Measurements from ENCODE around the gene EIF2B5. TPM values are rescaled to one million over a fixed set of nuclear protein-coding genes. Genes with fewer than 3 reads are reported as not detected.

EIF2B5 gene
- total RNA-seq, 4 donors from 2014 or later = 27.9 to 46.5 (median 42.2) TPM

DNA sequence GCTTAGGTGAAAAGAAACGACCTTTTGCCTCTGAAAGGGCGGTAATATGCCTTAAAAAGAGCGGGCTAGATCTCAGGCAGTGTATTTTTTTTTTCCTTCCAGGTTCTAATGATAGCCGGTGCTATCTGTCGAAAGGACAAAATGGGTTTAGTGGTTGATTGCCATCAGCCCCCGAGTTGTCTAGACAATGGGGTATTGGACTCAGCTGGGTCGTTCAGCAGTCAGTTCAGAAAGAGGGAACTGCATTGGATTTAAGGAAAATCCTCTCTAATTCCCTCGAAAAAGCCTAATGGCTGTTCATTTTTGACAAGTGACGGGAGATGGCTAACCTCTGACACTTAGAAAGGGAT lies 728 bp downstream of the EIF2B5 start:
- 6 to 7% methylated on average over 9 of the region's 9 CpGs for WGBS, 2 donors
- Histone ChIP-seq H3K36me3 (peaks cover 9 to 11% of the 10 kb centered on the region in 2 donors), H3K27me3 (no peaks in the 10 kb centered on the region), H3K4me1 (peaks cover 12 to 14% of the 10 kb centered on the region in 2 donors), H3K9me3 (no peaks in the 10 kb centered on the region), H3K27ac (peak overlapping the region in 2 of 3 donors; percentile 77 to 90), H3K4me3 (replicated peaks in 1 of 3) (peak overlapping the region; percentile 66 to 97 (median 67))
- no peak for DNase-seq
- TF ChIP-seq, protein P1, sequence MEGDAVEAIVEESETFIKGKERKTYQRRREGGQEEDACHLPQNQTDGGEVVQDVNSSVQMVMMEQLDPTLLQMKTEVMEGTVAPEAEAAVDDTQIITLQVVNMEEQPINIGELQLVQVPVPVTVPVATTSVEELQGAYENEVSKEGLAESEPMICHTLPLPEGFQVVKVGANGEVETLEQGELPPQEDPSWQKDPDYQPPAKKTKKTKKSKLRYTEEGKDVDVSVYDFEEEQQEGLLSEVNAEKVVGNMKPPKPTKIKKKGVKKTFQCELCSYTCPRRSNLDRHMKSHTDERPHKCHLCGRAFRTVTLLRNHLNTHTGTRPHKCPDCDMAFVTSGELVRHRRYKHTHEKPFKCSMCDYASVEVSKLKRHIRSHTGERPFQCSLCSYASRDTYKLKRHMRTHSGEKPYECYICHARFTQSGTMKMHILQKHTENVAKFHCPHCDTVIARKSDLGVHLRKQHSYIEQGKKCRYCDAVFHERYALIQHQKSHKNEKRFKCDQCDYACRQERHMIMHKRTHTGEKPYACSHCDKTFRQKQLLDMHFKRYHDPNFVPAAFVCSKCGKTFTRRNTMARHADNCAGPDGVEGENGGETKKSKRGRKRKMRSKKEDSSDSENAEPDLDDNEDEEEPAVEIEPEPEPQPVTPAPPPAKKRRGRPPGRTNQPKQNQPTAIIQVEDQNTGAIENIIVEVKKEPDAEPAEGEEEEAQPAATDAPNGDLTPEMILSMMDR (IDR thresholded peaks at IDR 0.05) = no peak
- TF ChIP-seq POLR2A (IDR thresholded peaks at IDR 0.05) = no peak
- intact Hi-C loops (cut with DNase I) = no loop called here

DNA sequence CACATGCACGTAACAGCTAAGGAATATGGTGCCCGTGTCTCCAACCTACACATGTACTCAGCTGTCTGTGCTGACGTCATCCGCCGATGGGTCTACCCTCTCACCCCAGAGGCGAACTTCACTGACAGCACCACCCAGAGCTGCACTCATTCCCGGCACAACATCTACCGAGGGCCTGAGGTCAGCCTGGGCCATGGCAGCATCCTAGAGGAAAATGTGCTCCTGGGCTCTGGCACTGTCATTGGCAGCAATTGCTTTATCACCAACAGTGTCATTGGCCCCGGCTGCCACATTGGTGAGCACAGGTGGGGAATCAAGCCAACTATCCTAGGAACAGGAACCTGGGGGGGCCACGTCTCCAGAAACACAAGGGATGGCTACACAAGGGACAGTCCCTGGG lies 5.3 kb downstream of the EIF2B5 start:
- no peak overlapping the region for H3K27ac ChIP-seq
- TF ChIP-seq, protein P1 (IDR thresholded peaks at IDR 0.05) = no peak
- no peak for TF ChIP-seq POLR2A (IDR thresholded peaks at IDR 0.05)
- peaks cover 53% of the 10 kb centered on the region in 2 donors for H3K36me3 ChIP-seq
- no peak overlapping the region for H3K4me3 ChIP-seq (replicated peaks in 1 of 3)
- H3K27me3 ChIP-seq = no peaks in the 10 kb centered on the region
- intact Hi-C loops (cut with DNase I) = loop anchor here (5.0 to 10.0 kb wide), 3 partner anchors 42 to 246 kb away; no protein-coding TSS in a partner anchor
- DNase-seq = no peak
- WGBS, 2 donors = 87 to 93% methylated on average over 10 of the region's 10 CpGs
- peaks cover 12 to 14% of the 10 kb centered on the region in 2 donors for H3K4me1 ChIP-seq
- no peaks in the 10 kb centered on the region for H3K9me3 ChIP-seq

DNA sequence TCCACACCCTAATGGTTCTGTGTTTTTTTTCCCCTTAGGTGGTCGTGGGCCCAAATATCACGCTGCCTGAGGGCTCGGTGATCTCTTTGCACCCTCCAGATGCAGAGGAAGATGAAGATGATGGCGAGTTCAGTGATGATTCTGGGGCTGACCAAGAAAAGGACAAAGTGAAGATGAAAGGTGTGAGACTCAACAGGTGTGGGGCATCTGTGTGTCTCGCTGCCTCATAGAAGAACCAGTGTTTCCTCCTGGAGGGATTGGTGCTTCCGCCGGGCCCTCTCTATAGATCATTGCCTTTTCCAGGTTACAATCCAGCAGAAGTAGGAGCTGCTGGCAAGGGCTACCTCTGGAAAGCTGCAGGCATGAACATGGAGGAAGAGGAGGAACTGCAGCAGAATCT lies 7.0 kb downstream of the EIF2B5 start:
- WGBS, 2 donors = 94 to 95% methylated on average over 7 of the region's 7 CpGs

DNA sequence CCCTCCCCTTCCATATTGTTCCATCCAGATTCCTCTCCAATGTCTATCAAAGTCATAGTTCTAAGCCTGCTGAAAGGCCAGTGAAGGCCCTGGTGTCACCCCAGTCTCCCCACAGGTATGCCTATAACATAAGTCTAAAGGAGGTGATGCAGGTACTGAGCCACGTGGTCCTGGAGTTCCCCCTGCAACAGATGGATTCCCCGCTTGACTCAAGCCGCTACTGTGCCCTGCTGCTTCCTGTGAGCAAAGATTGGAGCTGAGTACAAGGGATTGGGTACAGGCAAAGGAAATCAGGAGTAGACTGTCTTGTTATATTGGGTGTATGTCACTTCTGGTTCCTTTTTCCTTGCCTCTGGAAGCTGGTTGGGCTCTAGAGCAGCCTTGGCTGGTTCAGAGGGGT lies 8.2 kb downstream of the EIF2B5 start:
- Histone ChIP-seq H3K36me3 (peaks cover 56 to 61% of the 10 kb centered on the region in 2 donors), H3K9me3 (no peaks in the 10 kb centered on the region), H3K4me1 (no peaks in the 10 kb centered on the region), H3K27me3 (no peaks in the 10 kb centered on the region), H3K4me3 (replicated peaks in 1 of 3) (no peak overlapping the region), H3K27ac (no peak overlapping the region)
- WGBS, 2 donors = 88 to 92% methylated on average over 3 of the region's 3 CpGs
- DNase-seq = no peak
- intact Hi-C loops (cut with DNase I) = loop anchor here (5.0 to 10.0 kb wide), 3 partner anchors 39 to 249 kb away; no protein-coding TSS in a partner anchor
- no peak for TF ChIP-seq POLR2A (IDR thresholded peaks at IDR 0.05)
- TF ChIP-seq, protein P1 (IDR thresholded peaks at IDR 0.05) = no peak

More for the DNA sequence above, 7.0 kb downstream of the EIF2B5 start:
- no peak for DNase-seq
- Histone ChIP-seq H3K36me3 (peaks cover 56 to 61% of the 10 kb centered on the region in 2 donors), H3K27ac (no peak overlapping the region), H3K27me3 (no peaks in the 10 kb centered on the region), H3K9me3 (no peaks in the 10 kb centered on the region), H3K4me1 (peaks cover 0 to under 1% of the 10 kb centered on the region in 2 donors), H3K4me3 (replicated peaks in 1 of 3) (no peak overlapping the region)
- TF ChIP-seq POLR2A (IDR thresholded peaks at IDR 0.05) = no peak
- TF ChIP-seq, protein P1 (IDR thresholded peaks at IDR 0.05) = no peak
- intact Hi-C loops (cut with DNase I) = loop anchor here (5.0 to 10.0 kb wide), 3 partner anchors 40 to 247 kb away; no protein-coding TSS in a partner anchor

DNA sequence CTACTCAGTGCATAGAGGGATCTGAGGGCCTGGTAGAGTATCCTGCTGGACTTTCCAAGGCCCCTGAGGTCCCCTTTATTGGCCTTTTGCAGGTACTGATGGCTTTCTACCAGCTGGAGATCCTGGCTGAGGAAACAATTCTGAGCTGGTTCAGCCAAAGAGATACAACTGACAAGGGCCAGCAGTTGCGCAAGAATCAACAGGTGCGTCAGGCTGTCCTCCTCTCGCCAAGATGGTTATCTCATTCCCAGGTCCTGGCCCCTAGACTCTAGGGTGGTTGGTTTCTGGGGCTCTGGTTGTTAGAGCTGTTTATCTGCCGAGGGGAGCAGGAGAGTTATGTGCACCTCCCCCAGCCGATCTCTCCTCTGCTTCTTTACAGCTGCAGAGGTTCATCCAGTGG lies 9.3 kb downstream of the EIF2B5 start:
- H3K4me3 ChIP-seq (replicated peaks in 1 of 3) = no peak overlapping the region
- H3K36me3 ChIP-seq = peaks cover 56 to 61% of the 10 kb centered on the region in 2 donors
- TF ChIP-seq, protein P1 (IDR thresholded peaks at IDR 0.05) = no peak
- no peak for TF ChIP-seq POLR2A (IDR thresholded peaks at IDR 0.05)
- H3K27ac ChIP-seq = no peak overlapping the region
- 75 to 91% methylated on average over 5 of the region's 5 CpGs for WGBS, 2 donors
- no peaks in the 10 kb centered on the region for H3K9me3 ChIP-seq
- H3K4me1 ChIP-seq = no peaks in the 10 kb centered on the region
- no peaks in the 10 kb centered on the region for H3K27me3 ChIP-seq
- intact Hi-C loops (cut with DNase I) = loop anchor here (5.0 to 10.0 kb wide), 3 partner anchors 38 to 250 kb away; no protein-coding TSS in a partner anchor
- no peak for DNase-seq
